Cardiac muscle cell (in vitro differentiated cells and primary cell): ENCODE measurements around the gene FGF14. TPM values are rescaled to one million over a fixed set of nuclear protein-coding genes. Genes with fewer than 3 reads are reported as not detected.

Experiments used
- DNase-seq, 2 donors: peaks; one replicate each; pipeline versions ENCODE4 v3.0.0 to v3.0.0-alpha.2; 2010 to 2017; ENCODE audit warnings: low read depth in 1 of 2, low spot score in 1 of 2
- H3K27ac ChIP-seq: fragments of 200-600 bp; sonication (generic); 2 replicates; pipeline ENCODE4 v1.5.1; 2016
- H3K27me3 ChIP-seq: fragments of 200-600 bp; sonication (generic); 2 replicates; pipeline ENCODE4 v1.6.0; 2016; ENCODE audit warnings: control low read depth
- H3K36me3 ChIP-seq: fragments of 200-600 bp; sonication (generic); 2 replicates; pipeline ENCODE4 v1.5.1; 2016; ENCODE audit warnings: control low read depth
- H3K4me1 ChIP-seq: fragments of 200-600 bp; sonication (generic); 2 replicates; pipeline ENCODE4 v1.8.1; 2017; ENCODE audit warnings: low read depth, mild to moderate bottlenecking, mixed run types
- H3K4me3 ChIP-seq: fragments of 200-600 bp; sonication (generic); 2 replicates; pipeline ENCODE4 v1.5.1; 2016; ENCODE audit warnings: mild to moderate bottlenecking
- H3K9me3 ChIP-seq: fragments of 200-600 bp; sonication (generic); 2 replicates; pipeline ENCODE4 v1.5.1; 2017; ENCODE audit warnings: low read depth, mild to moderate bottlenecking, control low read depth
- CTCF ChIP-seq: IDR thresholded peaks from 2 replicates; pipeline ENCODE4 v1.5.1; 2012; ENCODE audit warnings: low read depth, mild to moderate bottlenecking, low read length
- polyA plus RNA-seq: library from polyadenylated mRNA; unstranded; fragments of >200 nt; fragmentation: Nextera tagmentation; extraction: Ambion mirVana; gene quantifications from 2 replicates; pipeline ENCODE4 v1.2.1, GENCODE V29; 2016
- total RNA-seq: library from RNA; depleted of rRNA; stranded (reverse); fragments of >200 nt; gene quantifications from 2 replicates; pipeline ENCODE4 v1.2.3, GENCODE V29; 2016

The FGF14 gene
- total and polyA plus RNA-seq, 2 experiments from 2014 or later: not detected

GRCh38 chr13:101784313-101784712, 617.5 kb downstream of the FGF14 start:
- Histone ChIP-seq H3K4me1 (no peaks in the 10 kb centered on the region), H3K27ac (no peak overlapping the region), H3K27me3 (peaks cover 36% of the 10 kb centered on the region), H3K4me3 (no peak overlapping the region), H3K9me3 (no peaks in the 10 kb centered on the region), H3K36me3 (no peaks in the 10 kb centered on the region)
- DNase-seq: no peak
- TF ChIP-seq CTCF: no peak

- Histone ChIP-seq H3K27me3 (peaks cover 30% of the 10 kb centered on the region), H3K36me3 (no peaks in the 10 kb centered on the region), H3K4me1 (no peaks in the 10 kb centered on the region), H3K27ac (no peak overlapping the region), H3K9me3 (no peaks in the 10 kb centered on the region), H3K4me3 (no peak overlapping the region)
- no peak for DNase-seq
- no peak for TF ChIP-seq CTCF
Observed at GRCh38 chr13:101783554-101783953, 618.3 kb downstream of the FGF14 start.

- Histone ChIP-seq H3K9me3 (no peaks in the 10 kb centered on the region), H3K4me1 (no peaks in the 10 kb centered on the region), H3K27ac (no peak overlapping the region), H3K27me3 (peaks cover 3% of the 10 kb centered on the region), H3K4me3 (no peak overlapping the region), H3K36me3 (no peaks in the 10 kb centered on the region)
- no peak for TF ChIP-seq CTCF
- DNase-seq: no peak
Observed at GRCh38 chr13:101780211-101780610, 621.6 kb downstream of the FGF14 start.

- DNase-seq: no peak
- no peaks in the 10 kb centered on the region for H3K36me3 ChIP-seq
- no peaks in the 10 kb centered on the region for H3K9me3 ChIP-seq
- TF ChIP-seq CTCF: no peak
- H3K27ac ChIP-seq: no peak overlapping the region
- no peak overlapping the region for H3K4me3 ChIP-seq
- H3K4me1 ChIP-seq: no peaks in the 10 kb centered on the region
- H3K27me3 ChIP-seq: peaks cover 3% of the 10 kb centered on the region
Observed at GRCh38 chr13:101779147-101779546, 622.7 kb downstream of the FGF14 start.

- H3K9me3 ChIP-seq: no peaks in the 10 kb centered on the region
- H3K4me3 ChIP-seq: no peak overlapping the region
- no peak for TF ChIP-seq CTCF
- H3K36me3 ChIP-seq: no peaks in the 10 kb centered on the region
- no peaks in the 10 kb centered on the region for H3K27me3 ChIP-seq
- no peak for DNase-seq
- no peaks in the 10 kb centered on the region for H3K4me1 ChIP-seq
- no peak overlapping the region for H3K27ac ChIP-seq
Observed at GRCh38 chr13:101775267-101775666, 626.6 kb downstream of the FGF14 start.

GRCh38 chr13:101774393-101774792, 627.5 kb downstream of the FGF14 start:
- H3K36me3 ChIP-seq: no peaks in the 10 kb centered on the region
- DNase-seq: no peak
- H3K27ac ChIP-seq: no peak overlapping the region
- no peak overlapping the region for H3K4me3 ChIP-seq
- no peaks in the 10 kb centered on the region for H3K27me3 ChIP-seq
- no peaks in the 10 kb centered on the region for H3K4me1 ChIP-seq
- no peaks in the 10 kb centered on the region for H3K9me3 ChIP-seq
- no peak for TF ChIP-seq CTCF
